Astrocyte of the hippocampus (primary cell): Measurements from ENCODE around the gene NLRC5.

ENCODE experiments used
- DNase-seq: peaks from one replicate; pipeline ENCODE4 v3.0.0; 2011; ENCODE audit warnings: low read depth, low spot score

The NLRC5 gene

GRCh38 chr16:57022445-57022844, 33.1 kb downstream of the NLRC5 start:
- DNase-seq, result no peak

GRCh38 chr16:57023541-57024249, 34.3 kb downstream of the NLRC5 start:
- no peak for DNase-seq

- DNase-seq, result no peak
These were observed 35.7 kb downstream of the NLRC5 start for GRCh38 chr16:57024894-57025680.

- DNase-seq, result no peak
These were observed 36.8 kb downstream of the NLRC5 start for GRCh38 chr16:57025941-57026777.

- no peak for DNase-seq
These were observed 37.4 kb downstream of the NLRC5 start for GRCh38 chr16:57026778-57027062.

- DNase-seq, result no peak
These were observed 37.7 kb downstream of the NLRC5 start for GRCh38 chr16:57027067-57027466.

- no peak for DNase-seq
These were observed 38.7 kb downstream of the NLRC5 start for GRCh38 chr16:57028086-57028485.

GRCh38 chr16:57029161-57030160, 40.1 kb downstream of the NLRC5 start:
- peak; percentile 90 for DNase-seq

- no peak for DNase-seq
These were observed 41.1 kb downstream of the NLRC5 start for GRCh38 chr16:57030346-57030902.

- DNase-seq, result no peak
These were observed 41.8 kb downstream of the NLRC5 start for GRCh38 chr16:57031156-57031555.

- DNase-seq, result no peak
These were observed 43.0 kb downstream of the NLRC5 start for GRCh38 chr16:57032346-57032745.

- DNase-seq, result peak; percentile 52
These were observed 43.6 kb downstream of the NLRC5 start for GRCh38 chr16:57032931-57033330.

GRCh38 chr16:57036315-57036714, 47.0 kb downstream of the NLRC5 start:
- no peak for DNase-seq

- DNase-seq, result no peak
These were observed 47.6 kb downstream of the NLRC5 start for GRCh38 chr16:57036945-57037344.

- DNase-seq, result no peak
These were observed 48.8 kb downstream of the NLRC5 start for GRCh38 chr16:57038166-57038565.

GRCh38 chr16:57039148-57039812, 49.9 kb downstream of the NLRC5 start:
- DNase-seq, result peak; percentile 64

- no peak for DNase-seq
These were observed 52.1 kb downstream of the NLRC5 start for GRCh38 chr16:57041182-57042156.

- DNase-seq, result peak; percentile 48
These were observed 53.1 kb downstream of the NLRC5 start for GRCh38 chr16:57042157-57043111.
